NB4 (cell line): ENCODE data around the gene KCNK2.

Experiments
- CTCF ChIP-seq: IDR thresholded peaks from one replicate; pipeline ENCODE4 v1.5.1; 2012; ENCODE audit warnings: low read depth, low read length
- MAX ChIP-seq: IDR thresholded peaks from 2 replicates; pipeline ENCODE4 v1.6.1; 2011; ENCODE audit warnings: low read depth, low read length
- POLR2A ChIP-seq: IDR thresholded peaks from 2 replicates; pipeline ENCODE4 v1.6.1; 2011; ENCODE audit warnings: mild to moderate bottlenecking; ENCODE audit not compliant: insufficient read length; ENCODE audit errors: extremely low read depth

GRCh38 chr1:215198021-215198420 lies 115.5 kb downstream of the KCNK2 start:
- TF ChIP-seq CTCF: no peak
- TF ChIP-seq POLR2A: no peak
- no peak for TF ChIP-seq MAX
